HG03175 (cell line): ENCODE results near the gene SH3RF1.

ENCODE experiments used
- ATAC-seq: cut with Tn5 transposase; IDR thresholded peaks from one replicate; pipeline ENCODE4 v1.9.1; 2021; ENCODE audit warnings: mild to moderate bottlenecking, moderate library complexity; ENCODE audit not compliant: unreplicated experiment

Gene SH3RF1

DNA sequence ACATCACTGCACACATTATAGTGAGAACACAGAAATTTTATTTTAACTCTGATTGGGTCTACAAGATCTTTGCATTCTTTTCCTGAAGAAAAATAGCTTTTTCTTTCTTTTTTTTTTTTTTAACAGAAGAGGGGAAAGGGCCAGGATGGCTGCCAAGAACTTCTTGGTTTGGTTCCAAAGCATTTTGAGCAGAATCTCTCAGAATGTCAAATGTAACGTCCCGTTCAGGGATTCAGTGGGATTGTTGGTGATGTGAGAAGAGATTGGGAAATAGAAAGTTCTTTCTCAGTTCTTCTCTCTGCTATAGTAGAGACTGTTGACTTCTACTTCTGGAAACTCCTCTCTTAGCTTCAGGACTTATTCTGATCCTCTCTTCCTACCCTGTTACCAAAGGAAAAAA is 189.8 kb downstream of the SH3RF1 start:
- peak; percentile 13 for ATAC-seq

- ATAC-seq = peak; percentile 87
Measured at GRCh38 chr4:169079942-169080827, 190.6 kb downstream of the SH3RF1 start.

GRCh38 chr4:169074117-169074516 is 196.6 kb downstream of the SH3RF1 start:
- no peak for ATAC-seq

- ATAC-seq = no peak
Measured at GRCh38 chr4:169071747-169072146, 199.0 kb downstream of the SH3RF1 start.

GRCh38 chr4:169070895-169071218 is 199.9 kb downstream of the SH3RF1 start:
- ATAC-seq = no peak

- no peak for ATAC-seq
Measured at GRCh38 chr4:169070071-169070894, 200.5 kb downstream of the SH3RF1 start.

GRCh38 chr4:169068423-169068822 is 202.3 kb downstream of the SH3RF1 start:
- peak; percentile 64 for ATAC-seq

GRCh38 chr4:169066934-169067333 is 203.8 kb downstream of the SH3RF1 start:
- ATAC-seq = no peak

GRCh38 chr4:169064296-169064695 is 206.5 kb downstream of the SH3RF1 start:
- ATAC-seq = no peak

GRCh38 chr4:169063441-169063840 is 207.3 kb downstream of the SH3RF1 start:
- no peak for ATAC-seq

DNA sequence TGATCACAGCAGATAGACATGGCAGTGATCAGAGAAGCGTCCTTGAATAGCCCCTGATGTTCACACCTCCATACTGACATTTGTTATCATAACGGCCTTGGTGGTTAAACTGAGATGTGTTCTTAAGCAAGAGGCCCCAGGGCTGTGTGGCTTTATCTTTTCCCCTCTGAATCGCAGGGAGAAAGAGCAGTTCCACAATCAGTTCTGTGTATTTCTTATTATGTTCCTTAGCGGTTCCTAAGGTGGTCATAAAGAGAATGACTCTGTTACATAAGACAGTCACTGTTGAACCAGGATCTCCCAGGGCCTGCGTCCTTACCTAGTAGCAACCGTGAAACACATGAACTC is 207.9 kb downstream of the SH3RF1 start:
- ATAC-seq = no peak

DNA sequence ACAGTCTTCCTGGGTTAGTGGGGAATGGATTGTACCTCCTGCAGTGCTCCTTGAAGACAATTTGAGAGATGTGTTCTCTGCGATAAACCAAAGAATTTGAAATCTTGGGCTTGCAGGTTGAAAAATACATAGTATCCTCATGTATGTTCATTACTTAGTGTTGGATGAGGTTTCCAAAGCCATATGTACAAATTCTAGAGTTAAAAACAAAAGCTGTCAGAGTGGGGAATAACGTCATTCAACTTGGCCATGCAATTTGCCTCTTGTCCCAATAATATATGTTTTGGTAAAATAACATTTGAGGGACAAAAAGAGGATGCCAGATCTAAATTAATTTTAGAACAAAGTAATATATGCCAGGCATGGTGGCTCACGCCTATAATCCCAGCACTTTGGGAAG is 209.4 kb downstream of the SH3RF1 start:
- ATAC-seq = no peak

- no peak for ATAC-seq
Measured at GRCh38 chr4:169060391-169061091, 210.2 kb downstream of the SH3RF1 start.

- ATAC-seq = no peak
Measured at GRCh38 chr4:169059306-169060211, 211.2 kb downstream of the SH3RF1 start.

DNA sequence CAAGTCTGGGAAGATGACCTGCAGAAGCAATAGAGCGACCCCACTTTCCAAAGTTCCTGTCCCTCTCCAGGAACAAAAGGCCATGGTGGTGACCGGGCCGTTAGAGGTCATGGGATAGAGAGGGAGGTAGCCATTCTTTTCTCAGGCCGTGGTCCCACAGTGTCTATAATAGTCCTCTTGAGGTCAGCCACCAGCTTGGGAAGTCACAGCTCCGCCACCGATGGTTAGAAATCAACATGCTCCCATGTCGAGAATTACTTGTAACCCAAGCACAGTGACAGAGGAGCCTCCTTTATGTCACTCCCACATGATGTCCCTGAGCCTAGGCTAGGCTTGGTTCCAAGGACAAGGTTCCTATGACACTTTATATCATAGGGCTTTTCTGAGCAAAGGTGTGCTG is 212.4 kb downstream of the SH3RF1 start:
- no peak for ATAC-seq

GRCh38 chr4:169054879-169055278 is 215.9 kb downstream of the SH3RF1 start:
- no peak for ATAC-seq

- ATAC-seq = no peak
Measured at GRCh38 chr4:169052594-169052945, 218.2 kb downstream of the SH3RF1 start.

DNA sequence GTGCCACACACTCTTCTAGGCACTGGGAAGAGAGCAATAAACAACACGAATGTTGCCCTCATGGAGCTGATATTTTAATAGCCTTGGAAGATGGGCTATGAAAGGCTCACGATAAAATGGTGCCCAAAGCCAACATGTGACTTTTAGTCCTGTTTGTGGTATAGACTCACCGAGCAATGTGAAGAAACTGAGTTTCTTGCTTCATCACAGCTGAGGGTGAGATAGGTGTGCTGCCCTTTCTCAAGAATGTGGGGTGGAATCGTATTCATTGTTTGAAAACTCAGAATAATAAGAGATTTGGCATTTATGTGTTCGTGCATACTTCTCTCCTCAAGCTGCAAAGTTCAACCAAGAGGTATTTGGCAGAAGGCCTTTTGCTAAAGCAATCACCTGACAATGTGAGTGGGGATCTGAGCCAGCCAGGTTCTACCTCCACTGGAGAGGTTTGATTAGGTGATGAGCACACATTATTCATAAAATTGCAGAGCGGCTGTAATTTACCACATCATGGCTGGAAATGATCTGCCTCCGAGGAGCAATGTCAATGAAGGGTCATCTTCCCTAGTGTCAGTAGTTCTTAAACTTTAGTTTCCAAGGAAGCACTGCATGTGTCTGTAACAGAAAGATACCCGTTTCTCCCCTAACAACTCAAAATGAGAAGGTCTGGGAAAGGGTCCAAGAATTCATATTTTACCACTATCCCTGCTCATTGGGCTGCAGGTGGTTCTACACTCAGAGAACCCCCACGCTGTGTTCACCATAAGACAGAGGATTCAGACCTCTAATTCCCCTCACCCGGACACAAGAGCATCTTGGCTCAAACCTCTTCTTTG is 218.8 kb downstream of the SH3RF1 start:
- ATAC-seq = no peak

GRCh38 chr4:169050881-169051760 is 219.6 kb downstream of the SH3RF1 start:
- ATAC-seq = no peak
